HG03135 (cell line): ENCODE results near the gene LPAR6.
"Not testable (repeated sequence)": the region's sequence is repeated elsewhere in the genome, so short reads cannot be mapped to it uniquely, and the experiment has no call there.

Experiments
- ATAC-seq: cut with Tn5 transposase; IDR thresholded peaks from one replicate; pipeline ENCODE4 v1.9.1; 2021; ENCODE audit warnings: mild to moderate bottlenecking, moderate library complexity; ENCODE audit not compliant: unreplicated experiment

The LPAR6 gene

DNA sequence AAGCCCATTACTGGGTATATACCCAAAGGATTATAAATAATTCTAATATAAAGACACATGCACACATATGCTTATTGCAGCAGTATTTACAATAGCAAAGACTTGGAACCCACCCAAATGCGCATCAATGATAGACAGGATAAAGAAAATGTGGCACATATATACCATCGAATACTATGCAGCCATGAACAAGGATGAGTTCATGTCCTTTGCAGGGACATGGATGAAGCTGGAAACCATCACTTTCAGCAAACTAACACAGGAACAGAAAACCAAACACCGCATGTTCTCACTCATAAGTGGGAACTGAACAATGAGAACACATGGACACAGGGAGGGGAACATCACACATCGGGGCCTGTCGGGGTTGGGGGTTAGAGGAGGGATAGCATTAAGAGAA lies 9.1 kb upstream of the LPAR6 start:
- ATAC-seq = not testable (repeated sequence)

DNA sequence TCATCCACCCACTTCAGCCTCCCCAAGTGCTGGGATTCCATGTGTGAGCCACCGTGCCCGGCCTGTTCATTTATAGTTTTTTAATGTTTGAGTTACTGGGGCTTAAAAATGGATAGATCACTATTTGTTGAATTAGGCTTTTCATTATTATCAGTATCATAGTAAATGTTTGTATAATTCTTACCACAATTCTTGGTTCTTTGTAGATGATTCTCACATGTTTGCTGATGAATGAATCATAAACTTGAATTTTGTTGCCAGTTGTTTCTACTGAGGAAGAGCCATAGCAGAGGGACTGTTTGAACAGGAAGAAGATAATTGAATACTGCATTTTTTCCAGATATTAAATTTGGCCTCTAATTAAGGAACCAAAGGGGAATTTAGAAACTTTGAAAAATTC lies 2.6 kb upstream of the LPAR6 start:
- ATAC-seq = no peak

DNA sequence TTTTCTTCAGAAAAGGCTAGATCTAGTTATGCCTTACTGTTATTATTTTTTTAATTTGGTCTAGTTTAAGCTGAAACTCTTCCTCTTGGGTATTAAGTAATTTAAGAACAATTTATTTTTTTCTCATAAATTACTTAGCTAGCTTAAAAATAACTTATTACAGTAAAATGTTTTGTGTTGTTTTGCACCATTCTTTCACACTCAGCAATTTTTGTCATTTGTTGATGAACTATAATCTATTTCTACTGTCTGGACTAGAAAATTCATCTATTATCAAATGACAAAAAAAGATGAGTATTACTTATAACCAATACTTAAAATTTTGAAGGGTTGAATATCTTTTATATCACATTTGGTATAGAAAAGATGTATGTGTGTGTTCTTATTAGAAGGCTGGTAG lies 1.6 kb upstream of the LPAR6 start:
- no peak for ATAC-seq

DNA sequence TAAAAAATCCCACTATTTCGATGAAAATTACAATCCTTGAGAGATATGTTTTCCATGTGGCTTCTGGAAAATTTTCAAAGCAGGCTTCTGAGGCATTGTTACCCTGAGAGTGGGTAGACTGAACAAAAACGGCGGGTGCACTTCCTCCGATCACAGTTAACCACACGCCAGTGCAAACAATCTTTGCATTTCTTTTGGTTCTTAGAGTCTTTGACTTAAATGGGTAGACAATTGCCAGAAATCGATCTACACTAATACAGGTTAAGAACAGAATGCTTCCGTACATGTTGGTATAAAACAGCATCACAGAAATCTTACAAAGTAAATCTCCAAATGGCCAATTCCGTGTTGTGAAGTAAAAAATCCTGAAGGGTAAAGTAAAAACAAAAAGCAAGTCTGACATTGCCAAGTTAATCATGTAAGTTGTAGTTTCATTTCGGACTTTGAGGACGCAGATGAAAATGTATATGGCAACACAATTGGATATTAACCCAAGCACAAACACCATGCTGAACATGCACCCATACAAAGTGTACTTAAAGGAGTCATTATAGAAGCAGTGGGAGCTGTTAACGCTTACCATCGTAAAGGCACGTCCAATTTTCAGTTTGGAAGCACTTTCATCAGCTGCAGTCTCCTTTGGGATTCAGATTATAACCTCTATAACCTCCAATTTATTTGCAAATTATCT lies 927 bp downstream of the LPAR6 start:
- no peak for ATAC-seq

DNA sequence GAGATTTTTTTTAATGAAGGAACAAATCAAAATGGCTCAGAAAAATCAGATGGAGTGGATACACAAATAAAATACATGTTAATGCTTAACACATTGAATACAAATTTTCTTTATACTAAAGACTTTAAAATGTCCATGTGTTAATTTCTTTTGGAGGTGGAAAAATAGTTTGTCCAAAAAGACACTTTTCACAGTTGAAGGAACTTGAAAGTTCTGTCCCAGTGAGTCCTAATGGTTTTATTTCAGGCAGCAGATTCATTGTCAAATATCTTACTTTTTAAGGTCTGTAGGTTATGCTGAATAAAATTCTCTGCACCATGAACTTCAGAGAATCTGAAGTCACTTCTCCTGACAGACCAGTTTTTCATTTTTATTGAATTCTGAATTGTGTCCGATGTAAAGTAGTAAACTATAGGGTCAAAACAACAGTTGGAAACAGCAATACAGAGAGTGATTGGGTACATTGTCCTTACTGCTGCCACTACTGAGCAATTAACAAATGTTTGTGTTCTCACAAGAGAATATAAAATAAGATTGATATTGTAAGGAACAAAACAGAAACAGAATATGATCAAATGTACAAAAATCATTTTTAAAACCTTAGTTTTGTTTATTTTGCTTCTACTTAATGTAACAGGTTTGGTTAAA lies 1.6 kb downstream of the LPAR6 start:
- ATAC-seq = no peak

DNA sequence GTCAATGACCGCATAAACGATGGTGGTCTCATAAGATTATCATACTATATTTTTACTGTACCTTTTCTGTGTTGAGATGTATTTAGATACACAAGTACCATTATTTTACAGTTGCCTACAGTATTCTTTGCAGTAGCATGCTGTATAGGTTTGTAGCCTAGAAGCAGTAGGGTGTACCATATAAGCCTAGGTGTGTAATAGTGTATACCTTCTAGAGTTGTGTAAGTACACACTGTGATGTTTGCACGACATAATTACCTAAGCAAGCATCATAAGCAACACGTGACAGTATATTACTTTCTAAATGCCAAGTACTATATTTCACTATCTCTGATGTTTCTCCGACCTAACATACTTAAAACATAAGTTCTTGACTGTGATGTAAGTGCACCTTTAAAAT lies 2.7 kb downstream of the LPAR6 start:
- ATAC-seq = no peak

DNA sequence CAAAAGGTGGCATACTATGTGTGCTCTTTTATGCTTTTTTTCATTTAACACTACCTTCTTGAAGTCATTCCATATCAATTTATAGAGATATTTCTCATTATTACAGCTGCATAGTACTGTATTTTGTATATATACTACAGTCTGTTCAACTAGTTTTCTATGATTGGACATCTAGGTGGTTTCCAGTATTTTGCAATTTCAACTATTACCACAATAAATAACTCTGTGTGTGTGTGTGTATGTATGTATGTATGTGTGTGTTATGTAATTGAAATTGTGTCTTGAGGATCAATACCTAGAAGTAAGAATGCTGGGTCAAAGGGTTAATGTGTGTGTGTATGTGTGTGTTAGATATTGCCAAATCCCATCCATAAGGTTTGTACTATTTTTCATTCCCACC lies 7.0 kb downstream of the LPAR6 start:
- no peak for ATAC-seq

DNA sequence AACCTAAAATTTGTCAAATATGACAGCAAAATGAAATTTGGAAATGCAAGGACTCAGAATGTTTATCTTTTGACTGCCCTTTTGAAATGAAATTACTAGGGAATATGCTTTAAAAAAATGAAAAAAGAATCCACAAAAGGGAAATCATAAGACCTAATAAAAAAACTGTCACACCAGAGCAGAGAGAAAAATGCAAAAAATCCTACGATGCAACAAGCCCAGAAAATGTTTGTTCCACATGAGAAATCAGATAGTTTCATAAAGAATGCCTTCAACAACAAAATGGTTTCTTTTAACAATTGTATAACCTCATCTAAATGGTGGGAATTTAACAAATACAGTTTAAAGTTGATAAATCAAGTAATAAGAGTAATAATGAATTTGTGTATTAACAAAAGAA lies 8.0 kb downstream of the LPAR6 start:
- ATAC-seq = no peak

DNA sequence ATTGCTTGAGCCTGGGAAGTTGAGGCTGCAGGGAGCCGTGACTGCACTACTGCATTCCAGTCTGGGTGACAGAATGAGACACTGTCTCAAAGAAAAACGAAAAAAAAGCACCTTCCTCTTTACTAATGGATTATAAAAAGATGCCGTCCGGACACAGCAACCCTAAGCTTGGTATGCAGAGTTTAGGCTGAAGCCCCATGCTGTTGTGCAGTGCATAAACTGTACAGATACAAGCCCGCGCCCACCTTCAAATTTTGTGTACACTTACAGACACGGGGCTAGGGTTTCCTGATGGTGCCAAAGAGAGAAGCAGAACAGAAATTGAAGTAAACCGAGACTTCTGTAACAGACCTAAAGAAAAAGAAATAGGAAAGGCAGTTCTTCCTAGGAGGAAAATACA lies 9.0 kb downstream of the LPAR6 start:
- no peak for ATAC-seq

DNA sequence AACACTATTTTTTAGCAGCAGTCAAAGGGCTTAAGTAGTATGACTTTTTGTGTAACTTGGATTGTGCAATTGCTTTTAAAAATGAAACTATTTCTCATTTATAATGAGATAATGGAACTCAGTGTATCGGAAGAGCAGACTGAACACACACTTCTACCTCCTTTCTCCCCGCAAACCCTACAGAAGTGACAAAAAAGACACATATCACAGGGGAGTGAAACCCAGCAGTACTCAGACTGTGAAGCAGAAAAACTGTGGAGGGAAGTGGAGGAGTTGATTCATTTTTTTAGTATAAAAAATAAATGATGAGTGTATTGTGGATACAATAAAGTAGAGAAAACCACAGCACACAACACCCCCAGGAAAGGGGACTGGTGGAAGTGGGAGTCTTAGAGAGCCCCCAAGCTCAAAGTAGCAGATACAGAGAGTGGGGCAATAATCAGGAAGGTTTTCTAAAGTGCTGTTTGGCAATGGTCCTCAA lies 9.7 kb downstream of the LPAR6 start:
- peak; percentile 68 for ATAC-seq

DNA sequence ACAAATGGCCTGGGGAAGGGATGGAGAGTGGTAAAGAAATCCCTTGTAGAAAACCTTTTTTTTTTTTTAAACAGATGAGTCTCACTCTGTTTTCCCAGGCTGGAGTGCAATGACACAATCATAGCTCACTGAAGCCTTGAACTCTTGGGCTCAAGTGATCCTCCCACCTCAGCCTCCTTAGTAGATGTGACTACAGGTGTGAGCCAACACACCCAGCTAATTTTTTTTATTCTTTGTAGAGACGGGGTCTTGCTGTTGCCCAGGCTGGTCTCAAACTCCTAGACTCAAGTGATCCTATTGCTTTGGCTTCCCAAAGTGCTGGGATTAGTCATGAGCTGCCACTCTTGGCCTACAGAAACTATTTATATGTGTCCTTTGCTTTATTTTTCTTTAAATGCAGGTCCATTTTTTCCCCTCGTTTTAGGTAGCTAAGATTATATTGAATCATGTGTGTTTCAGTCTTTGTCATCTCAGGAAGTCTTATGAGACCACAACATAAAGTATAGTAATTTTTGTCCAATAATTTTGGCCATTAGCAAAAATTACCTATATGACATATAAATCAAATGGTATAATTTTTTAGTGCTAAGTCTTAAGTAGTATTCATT lies 10.5 kb downstream of the LPAR6 start:
- ATAC-seq = no peak

DNA sequence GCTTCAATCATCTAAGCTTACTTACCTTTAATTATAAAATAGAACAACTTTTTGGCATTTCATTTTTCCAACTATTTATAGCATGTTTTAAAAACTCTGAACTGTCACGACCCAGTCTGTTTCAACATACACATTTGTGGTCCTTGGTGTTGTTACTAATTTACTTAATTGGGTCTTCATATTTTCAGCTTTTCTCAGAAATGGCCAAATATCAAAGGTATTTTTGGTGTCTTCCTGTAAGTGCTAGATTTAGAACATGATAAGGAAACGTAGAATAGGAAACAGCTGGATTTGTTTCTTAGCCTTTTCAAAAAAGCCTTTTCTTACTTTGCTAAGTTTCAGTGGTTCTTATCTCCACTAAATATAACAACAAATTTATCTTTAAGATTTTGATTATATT lies 11.4 kb downstream of the LPAR6 start:
- ATAC-seq = no peak

DNA sequence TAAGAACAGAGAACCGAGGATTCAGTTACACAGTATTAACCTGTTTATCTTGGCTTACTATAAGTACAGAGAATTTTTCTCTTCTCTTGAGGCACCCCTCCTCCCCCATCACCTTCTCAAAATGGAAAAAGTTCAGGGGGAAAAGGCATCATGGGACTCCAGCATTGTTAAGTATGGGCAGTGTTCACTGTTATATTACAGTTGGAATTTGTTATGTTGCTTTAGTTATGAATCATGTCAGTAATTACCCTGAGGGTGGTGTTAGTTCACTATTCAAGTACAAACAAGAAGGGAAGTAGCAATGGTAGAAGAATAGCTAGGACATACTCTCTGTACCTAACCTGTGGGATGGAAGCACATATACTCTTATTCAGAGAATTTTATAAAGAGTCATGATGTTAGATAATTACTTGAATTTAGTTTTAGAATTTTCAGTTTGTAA lies 12.0 kb downstream of the LPAR6 start:
- ATAC-seq = no peak

DNA sequence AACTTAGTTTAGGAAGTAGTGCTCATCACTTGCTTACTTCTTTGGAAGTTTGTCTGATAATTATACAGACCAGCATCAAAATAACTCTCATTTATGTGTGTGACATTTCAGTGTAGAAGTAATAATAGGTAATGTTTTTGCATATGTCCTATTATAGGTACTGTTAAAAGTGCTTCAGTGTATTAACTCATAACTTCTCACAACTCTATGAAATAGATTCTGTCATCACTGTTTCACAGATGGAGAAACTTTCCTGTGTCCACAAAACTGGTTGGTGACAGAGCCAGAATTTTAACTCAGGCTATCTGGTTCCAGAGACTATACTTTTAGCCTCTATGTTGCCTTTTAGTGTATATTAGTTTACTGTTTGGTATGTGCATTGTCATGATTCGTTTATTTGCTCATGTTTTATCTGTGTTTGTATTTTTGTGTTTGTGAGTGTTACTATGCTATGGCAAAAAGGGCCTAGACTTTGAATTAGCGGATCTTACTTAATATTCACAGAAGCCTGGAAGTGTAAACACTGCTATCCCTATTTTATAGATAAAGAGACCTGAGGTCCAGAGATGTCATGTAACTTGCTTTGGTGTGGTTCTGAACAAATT lies 12.7 kb downstream of the LPAR6 start:
- no peak for ATAC-seq

DNA sequence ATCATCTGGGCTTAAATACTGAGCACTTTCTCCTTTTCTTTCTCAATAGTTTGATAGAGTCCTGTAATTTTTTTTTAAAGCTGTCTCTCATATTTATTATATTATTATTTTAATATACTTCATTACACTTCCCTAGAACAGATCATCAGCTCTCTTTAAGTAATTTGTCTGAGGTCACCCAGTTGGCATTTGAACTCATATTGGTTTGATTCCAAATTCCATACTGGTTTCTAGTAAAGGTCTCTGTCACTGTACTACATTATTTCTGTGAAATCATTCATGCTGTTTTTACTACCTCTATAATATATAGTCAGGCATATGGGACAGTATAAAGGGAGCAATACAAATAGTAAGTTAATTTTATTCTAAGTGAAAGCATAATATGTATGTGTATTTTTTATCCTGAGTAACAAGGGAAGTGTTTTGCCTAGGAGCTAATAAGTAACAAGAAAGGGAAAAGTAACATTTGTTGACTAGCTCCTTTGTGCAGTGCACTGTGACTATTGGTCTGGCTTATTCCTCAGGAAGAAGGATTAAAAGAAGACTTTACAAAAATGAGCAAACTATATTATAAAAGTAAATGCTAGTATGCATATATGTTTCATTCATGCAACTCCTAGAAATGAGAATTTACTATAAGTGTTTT lies 14.3 kb downstream of the LPAR6 start:
- no peak for ATAC-seq

DNA sequence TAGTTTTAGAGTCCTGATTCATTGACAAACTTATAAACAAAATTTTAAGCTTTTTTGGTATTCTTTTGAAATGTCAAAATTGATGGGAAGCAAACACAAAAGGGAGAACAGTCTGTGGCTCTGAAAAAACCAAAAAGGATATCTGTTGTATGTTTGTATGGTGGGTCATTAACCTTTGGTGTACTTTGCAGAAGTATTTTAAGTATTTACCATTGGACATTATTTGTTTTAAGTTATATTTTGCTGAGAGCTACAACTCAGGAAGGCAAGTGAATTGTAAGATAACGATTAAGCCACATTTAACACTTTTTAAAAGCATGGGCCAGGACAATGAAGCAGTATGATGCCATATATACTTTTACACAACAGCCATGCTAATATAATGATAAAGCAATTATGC lies 15.2 kb downstream of the LPAR6 start:
- ATAC-seq = no peak

DNA sequence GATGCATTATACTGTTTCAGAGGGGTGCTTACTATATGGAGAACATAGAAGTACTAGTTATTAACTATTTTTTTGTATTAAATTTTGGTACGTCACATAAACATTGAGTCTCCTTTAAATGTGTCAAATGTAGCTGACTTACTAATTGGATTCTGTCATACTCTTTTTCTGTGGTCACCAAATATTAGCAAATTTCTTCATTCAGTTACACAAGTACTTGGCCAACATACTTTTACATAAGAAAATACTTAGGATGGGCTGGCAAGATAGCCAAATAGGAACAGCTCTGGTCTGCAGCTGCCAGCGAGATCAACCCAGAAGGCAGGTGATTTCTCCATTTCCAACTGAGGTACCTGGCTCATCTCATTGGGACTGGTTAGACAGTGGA lies 19.2 kb downstream of the LPAR6 start:
- ATAC-seq = no peak

DNA sequence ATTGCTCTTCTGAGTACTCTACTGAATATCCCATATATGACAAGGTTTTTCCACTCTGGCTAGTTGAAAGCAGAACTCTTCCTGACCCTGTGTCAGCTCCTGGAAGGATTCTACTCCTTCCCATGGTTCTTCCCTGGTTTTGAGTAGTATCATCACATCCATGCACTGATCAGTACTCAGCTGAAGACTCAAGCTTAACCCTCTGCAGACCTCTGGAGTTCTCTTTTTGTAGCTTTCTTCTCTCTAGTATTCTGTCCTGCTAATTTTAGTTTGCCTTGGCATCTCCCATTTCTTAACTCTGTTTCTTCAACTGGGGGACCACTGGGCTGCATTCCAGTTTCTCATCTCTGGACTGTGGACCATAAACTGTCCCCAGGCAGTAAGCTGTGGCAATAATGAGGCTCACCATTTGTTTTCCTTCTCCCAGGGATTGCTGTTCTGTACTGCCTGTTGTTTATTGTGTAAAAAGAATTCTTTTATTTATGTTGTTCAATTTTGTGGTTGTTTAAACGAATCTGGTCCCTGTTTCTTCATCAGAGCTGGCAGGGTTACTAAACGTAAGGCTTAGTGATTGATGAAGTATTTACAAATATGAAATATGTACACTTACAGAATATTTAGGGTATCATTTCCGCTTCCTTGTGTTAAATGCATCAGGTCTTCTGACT lies 19.7 kb downstream of the LPAR6 start:
- no peak for ATAC-seq

DNA sequence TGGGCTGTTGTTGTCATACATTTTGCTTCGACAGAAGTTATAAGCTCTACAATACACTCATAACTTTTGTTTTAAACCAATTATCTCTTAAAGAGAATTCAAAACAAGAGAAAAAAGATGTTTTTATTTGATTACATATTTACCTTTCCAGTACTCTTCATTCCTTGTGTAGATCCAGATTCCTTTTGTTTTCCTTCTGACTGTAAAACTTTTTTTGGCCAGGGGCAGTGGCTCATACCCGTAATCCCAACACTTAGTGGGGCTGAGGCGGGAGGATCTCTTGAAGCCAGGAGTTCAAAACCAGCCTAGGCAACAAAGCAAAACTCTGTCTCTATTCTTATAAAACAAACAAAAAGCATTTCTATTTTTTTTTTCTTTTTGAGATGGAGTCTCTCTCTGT lies 21.7 kb downstream of the LPAR6 start:
- ATAC-seq = no peak

DNA sequence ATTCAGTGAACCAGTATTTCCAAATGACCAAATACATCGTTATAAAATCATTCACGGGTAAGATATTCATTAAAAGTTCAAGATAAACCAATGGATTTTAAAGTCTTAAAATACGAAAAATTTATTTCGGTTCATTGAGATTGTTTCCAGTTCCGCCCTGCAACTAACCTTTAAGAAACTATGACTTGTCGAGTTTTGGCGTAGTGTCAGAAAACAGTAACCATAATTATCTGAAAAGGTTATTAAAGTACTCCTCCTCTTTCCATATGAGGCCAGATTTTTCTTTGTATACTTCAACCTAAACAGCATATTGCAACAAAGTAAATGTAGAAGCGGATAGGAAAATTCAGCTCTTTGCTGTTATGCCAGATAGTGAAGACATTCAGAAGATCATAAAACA lies 26.1 kb downstream of the LPAR6 start:
- ATAC-seq = no peak

DNA sequence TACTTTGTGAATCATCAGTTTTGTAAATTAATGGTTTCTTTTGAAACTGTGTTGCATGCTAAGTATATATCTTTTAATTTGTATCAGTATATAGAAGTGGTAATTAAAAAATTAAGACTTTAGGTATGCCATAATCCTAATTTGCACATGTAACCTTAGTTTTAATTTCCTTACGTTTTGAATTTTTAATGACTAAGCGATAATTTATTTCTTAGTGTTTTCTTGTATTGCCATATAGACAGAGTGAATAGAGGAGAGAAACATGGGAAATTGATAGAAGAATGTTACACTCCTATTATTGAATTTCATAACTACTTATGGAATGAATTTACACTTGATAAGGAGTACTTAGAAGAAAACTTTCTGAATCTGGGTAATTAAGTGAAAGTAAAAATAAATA lies 29.5 kb downstream of the LPAR6 start:
- ATAC-seq = no peak
